AG09309 (cell line): ENCODE measurements around the gene AQP1.

ENCODE experiments used
- DNase-seq: peaks from one replicate; pipeline ENCODE4 v3.0.0-alpha.2; 2010; ENCODE audit warnings: low read depth
- H3K4me3 ChIP-seq: 2 replicates; pipeline ENCODE4 v1.5.1; 2011; ENCODE audit warnings: mild to moderate bottlenecking, low read depth, low read length, moderate library complexity; ENCODE audit not compliant: control insufficient read depth
- CTCF ChIP-seq: IDR thresholded peaks from 2 replicates; pipeline ENCODE4 v1.5.1; 2011; ENCODE audit warnings: mild to moderate bottlenecking, low read depth, low read length, inconsistent platforms; ENCODE audit not compliant: insufficient read depth, control insufficient read depth; ENCODE audit errors: missing control alignments

Gene AQP1

GRCh38 chr7:30903146-30903545, 8.5 kb upstream of the AQP1 start:
- DNase-seq = no peak
- no peak for TF ChIP-seq CTCF
- no peak overlapping the region for H3K4me3 ChIP-seq

- H3K4me3 ChIP-seq = no peak overlapping the region
- DNase-seq = no peak
- no peak for TF ChIP-seq CTCF
These were observed 7.1 kb upstream of the AQP1 start for GRCh38 chr7:30904561-30904960.

DNA sequence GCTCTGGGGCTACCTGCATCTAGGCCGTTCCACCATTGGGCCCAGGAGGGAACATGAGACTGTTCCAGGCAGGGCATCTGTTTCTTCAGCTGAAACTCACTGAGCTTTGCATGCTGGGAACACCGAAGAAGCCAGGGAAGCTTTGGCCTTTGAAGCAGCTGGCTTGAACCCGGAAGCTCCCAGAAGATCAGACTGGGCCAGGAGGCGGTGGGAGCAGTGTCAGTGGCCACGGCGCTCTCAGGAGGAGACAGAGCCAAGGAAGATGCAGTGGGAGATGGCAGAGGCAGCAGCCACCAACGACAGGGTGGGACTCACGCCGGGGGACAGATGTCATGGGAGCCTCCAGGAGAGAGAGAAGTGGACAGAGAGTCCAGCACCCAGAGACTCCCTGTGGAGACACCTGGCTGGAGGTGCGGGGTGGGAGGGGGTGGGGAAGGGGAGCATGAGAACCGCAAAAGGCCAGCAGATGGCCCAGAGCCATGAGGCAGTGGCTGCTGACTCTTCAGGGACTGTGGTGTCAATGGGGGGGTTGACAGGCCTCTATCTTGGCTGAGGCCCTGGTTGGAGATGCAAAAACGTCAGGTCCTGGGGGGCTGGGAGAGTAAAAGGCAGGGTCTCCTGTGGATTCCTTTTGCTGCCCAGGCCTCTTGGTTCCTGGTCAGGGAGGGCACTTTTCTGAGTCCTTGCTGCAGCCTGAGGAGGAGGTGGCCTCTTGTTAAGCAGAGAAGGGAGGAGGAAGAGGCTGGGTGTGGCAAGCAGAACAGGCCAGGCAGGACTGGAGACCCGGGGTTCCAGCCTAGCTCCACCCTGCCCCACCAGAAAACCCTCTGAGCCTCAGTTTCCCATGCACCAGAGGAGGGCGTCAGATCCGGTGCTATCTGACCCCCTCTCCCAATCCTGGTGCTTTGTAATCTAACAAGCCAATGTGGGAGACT, 6.3 kb upstream of the AQP1 start:
- DNase-seq = no peak
- no peak overlapping the region for H3K4me3 ChIP-seq
- TF ChIP-seq CTCF = no peak

DNA sequence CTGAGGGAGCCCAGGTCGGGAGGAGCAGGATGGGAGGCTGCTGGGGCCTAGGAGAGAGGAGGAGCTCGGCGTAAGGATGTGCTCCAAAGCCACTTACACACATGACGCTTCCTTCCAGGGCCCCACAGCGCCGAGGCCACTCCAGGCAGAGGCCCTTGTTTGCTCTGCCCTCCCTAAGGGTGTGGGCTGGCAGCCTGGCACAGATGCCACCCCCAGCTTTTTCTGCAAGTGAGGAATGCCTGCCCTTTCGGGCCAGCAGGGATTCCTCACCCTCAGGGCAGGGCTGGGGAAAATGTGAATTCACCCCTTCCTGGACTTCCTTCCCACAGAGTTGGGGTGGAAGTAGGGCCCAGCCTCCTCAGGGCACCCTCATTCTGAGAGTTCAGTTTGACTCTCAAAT, 5.6 kb upstream of the AQP1 start:
- no peak for TF ChIP-seq CTCF
- DNase-seq = no peak
- no peak overlapping the region for H3K4me3 ChIP-seq

- no peak overlapping the region for H3K4me3 ChIP-seq
- peak; percentile 43 for DNase-seq
- TF ChIP-seq CTCF = no peak
These were observed 5.0 kb upstream of the AQP1 start for GRCh38 chr7:30906515-30907240.

GRCh38 chr7:30907527-30908267, 4.0 kb upstream of the AQP1 start:
- TF ChIP-seq CTCF = no peak
- no peak overlapping the region for H3K4me3 ChIP-seq
- DNase-seq = no peak
